SK-N-SH (cell line): Measurements from ENCODE around the gene PWWP2B. TPM values are rescaled to one million over a fixed set of nuclear protein-coding genes. Genes with fewer than 3 reads are reported as not detected.

ENCODE experiments used
- CTCF ChIA-PET: fragments of 300-600, 350-600 bp; formaldehyde crosslinking; extraction: SDS; loops from one replicate; lab custom pipeline; 2021; lab: Yijun Ruan, JAX
- POLR2A ChIA-PET: fragments of 350-600 bp; sonication (Branson Sonifier 250); formaldehyde crosslinking; extraction: SDS; loops from one replicate; lab custom pipeline; 2020; ENCODE audit warnings: antibody characterized with exemption, inconsistent platforms; lab: Yijun Ruan, JAX
- DNase-seq: peaks from one replicate; pipeline ENCODE4 v3.0.0; 2012
- H2AFZ ChIP-seq: fragments of 200-600 bp; sonication (generic); 2 replicates; pipeline ENCODE4 v1.8.1; 2016; ENCODE audit warnings: antibody characterized with exemption, mild to moderate bottlenecking, low read depth
- H3F3A ChIP-seq: fragments of 200-600 bp; sonication (generic); replicated peaks from 2 replicates; pipeline ENCODE3; 2016; ENCODE audit warnings: antibody characterized with exemption, mild to moderate bottlenecking; ENCODE audit not compliant: insufficient read depth
- H3K27ac ChIP-seq, 2 experiments: fragments of 200-500 bp in 1 of 2; fragments of 200-600 bp in 1 of 2; sonication (Bioruptor generic) in 1 of 2; sonication (generic), shearing (Covaris generic) in 1 of 2; 2 replicates each; pipeline versions ENCODE4 v1.5.1 to v1.6.1; 2014 to 2016; ENCODE audit warnings: low read depth in 2 of 2, inconsistent platforms in 1 of 2, low read length in 1 of 2, mild to moderate bottlenecking in 1 of 2, mixed read lengths in 1 of 2
- H3K27me3 ChIP-seq: fragments of 200-600 bp; sonication (generic), shearing (Covaris generic); 2 replicates; pipeline ENCODE4 v1.6.1; 2016; ENCODE audit warnings: mixed run types; ENCODE audit not compliant: insufficient read depth
- H3K36me3 ChIP-seq, 2 experiments: fragments of 200-500 bp in 1 of 2; fragments of 200-600 bp in 1 of 2; sonication (Bioruptor generic) in 1 of 2; sonication (generic) in 1 of 2; replicated peaks in 1 of 2; 2 replicates each; pipeline versions ENCODE3 to v1.5.1; 2014 to 2016; ENCODE audit warnings: low read length in 1 of 2, mild to moderate bottlenecking in 1 of 2; ENCODE audit not compliant: insufficient read depth in 2 of 2, control insufficient read depth in 1 of 2
- H3K4me1 ChIP-seq, 2 experiments: fragments of 200-500 bp in 1 of 2; fragments of 200-600 bp in 1 of 2; sonication (Bioruptor generic) in 1 of 2; sonication (generic), shearing (Covaris generic) in 1 of 2; 2 replicates each; pipeline versions ENCODE4 v1.5.1 to v1.6.1; 2014 to 2016; ENCODE audit warnings: low read depth in 1 of 2, low read length in 1 of 2, mixed run types in 1 of 2; ENCODE audit not compliant: insufficient read depth in 2 of 2, control insufficient read depth in 1 of 2
- H3K4me2 ChIP-seq: fragments of 200-600 bp; sonication (generic), shearing (Covaris generic); 2 replicates; pipeline ENCODE4 v1.6.1; 2017; ENCODE audit warnings: mixed run types
- H3K4me3 ChIP-seq, 2 experiments: fragments of 200-500 bp in 1 of 2; fragments of 200-600 bp in 1 of 2; sonication (Bioruptor generic) in 1 of 2; sonication (generic), shearing (Covaris generic) in 1 of 2; 2 replicates each; pipeline versions ENCODE4 v1.5.1 to v1.8.1; 2014 to 2016; ENCODE audit warnings: low read depth in 2 of 2, inconsistent platforms in 1 of 2, low read length in 1 of 2, mild to moderate bottlenecking in 1 of 2, mixed read lengths in 1 of 2, moderate library complexity in 1 of 2
- H3K79me2 ChIP-seq: fragments of 200-600 bp; sonication (generic); 2 replicates; pipeline ENCODE4 v1.8.1; 2017; ENCODE audit warnings: mild to moderate bottlenecking; ENCODE audit not compliant: insufficient read depth
- H3K9ac ChIP-seq: fragments of 200-600 bp; sonication (generic); 2 replicates; pipeline ENCODE4 v1.6.1; 2017; ENCODE audit warnings: mixed run types
- H3K9me2 ChIP-seq: fragments of 200-600 bp; sonication (generic); 2 replicates; pipeline ENCODE4 v1.6.1; 2017; ENCODE audit warnings: mixed run types
- H3K9me3 ChIP-seq: fragments of 200-600 bp; sonication (generic); 2 replicates; pipeline ENCODE4 v1.6.1; 2017; ENCODE audit warnings: mixed run types, mild to moderate bottlenecking, moderate library complexity
- H4K20me1 ChIP-seq: fragments of 200-600 bp; sonication (generic); 2 replicates; pipeline ENCODE4 v1.6.1; 2017; ENCODE audit warnings: mild to moderate bottlenecking, mixed run types; ENCODE audit not compliant: insufficient read depth
- ELF1 ChIP-seq: IDR thresholded peaks from 2 replicates; pipeline ENCODE4 v1.4.0; 2012
- EP300 ChIP-seq, 2 experiments: IDR thresholded peaks; 2 replicates each; pipeline versions ENCODE4 v1.4.0 to v1.6.1; 2012; ENCODE audit warnings: borderline replicate concordance in 1 of 2, low read depth in 1 of 2, low read length in 1 of 2
- FOSL2 ChIP-seq: IDR thresholded peaks from 2 replicates; pipeline ENCODE4 v1.4.0; 2012; ENCODE audit warnings: low read depth, mild to moderate bottlenecking, moderate library complexity, borderline replicate concordance
- FOXJ3 ChIP-seq: sonication (generic); formaldehyde crosslinking; IDR thresholded peaks from 2 replicates; pipeline ENCODE4 v1.5.1; 2020; ENCODE audit warnings: mild to moderate bottlenecking, missing genetic modification reagents
- GATA2 ChIP-seq: sonication (generic); formaldehyde crosslinking; IDR thresholded peaks from 2 replicates; pipeline ENCODE4 v1.5.0; 2020; ENCODE audit warnings: mild to moderate bottlenecking, missing genetic modification reagents
- MAX ChIP-seq: IDR thresholded peaks from 2 replicates; pipeline ENCODE4 v1.4.0; 2012; ENCODE audit warnings: low read depth
- MEF2A ChIP-seq: IDR thresholded peaks from 2 replicates; pipeline ENCODE4 v1.4.0; 2012; ENCODE audit warnings: low read depth, borderline replicate concordance
- NFIC ChIP-seq: IDR thresholded peaks from 2 replicates; pipeline ENCODE4 v1.4.0; 2012; ENCODE audit warnings: borderline replicate concordance
- NRF1 ChIP-seq: IDR thresholded peaks from 2 replicates; pipeline ENCODE4 v1.6.1; 2012; ENCODE audit warnings: low read depth, mild to moderate bottlenecking, low read length
- RCOR1 ChIP-seq: fragments of 150-350 bp; IDR thresholded peaks from 2 replicates; pipeline ENCODE4 v1.6.1; 2017; ENCODE audit warnings: antibody characterized with exemption, low read length
- RFX5 ChIP-seq: IDR thresholded peaks from 2 replicates; pipeline ENCODE4 v1.6.1; 2012; ENCODE audit warnings: mild to moderate bottlenecking, improper control_type of control experiment, low read length
- RXRA ChIP-seq: IDR thresholded peaks from 2 replicates; pipeline ENCODE4 v1.4.0; 2012; ENCODE audit warnings: low read depth, mild to moderate bottlenecking, borderline replicate concordance
- SIN3A ChIP-seq: IDR thresholded peaks from 2 replicates; pipeline ENCODE4 v1.6.1; 2012; ENCODE audit warnings: low read depth, mild to moderate bottlenecking, low read length, moderate library complexity, borderline replicate concordance
- TCF12 ChIP-seq: IDR thresholded peaks from 2 replicates; pipeline ENCODE4 v1.4.0; 2012
- TEAD4 ChIP-seq: IDR thresholded peaks from 2 replicates; pipeline ENCODE4 v1.4.0; 2012; ENCODE audit warnings: mild to moderate bottlenecking, borderline replicate concordance; ENCODE audit not compliant: insufficient read depth
- WGBS: methylation state at CpG from one replicate; pipeline ENCODE4 v1.1.6; 2017; ENCODE audit warnings: low lambda C conversion rate; 5-methylcytosine and 5-hydroxymethylcytosine counted together
- polyA plus RNA-seq, 3 experiments: library from polyadenylated mRNA; depleted of rRNA; stranded (reverse); fragments of >200 nt; gene quantifications; 2 replicates each; pipeline ENCODE4 v1.2.3, GENCODE V29; 2012
- TF ChIP-seq, protein P1 (sequence below): IDR thresholded peaks from 2 replicates; pipeline ENCODE4; 2012
- TF ChIP-seq, protein P2 (sequence below): fragments of 150-350 bp; IDR thresholded peaks from 2 replicates; pipeline ENCODE4 v1.6.1; 2016; ENCODE audit warnings: mild to moderate bottlenecking, low read depth, low read length

PWWP2B gene
- polyA plus RNA-seq, 1 of the 3 experiments (the other 2 are of a cell fraction): 2.4 TPM

GRCh38 chr10:132456881-132457280 lies 59.9 kb downstream of the PWWP2B start:
- Histone ChIP-seq H3K36me3 (no peaks in the 10 kb centered on the region), H3K9me3 (no peaks in the 10 kb centered on the region), H3F3A (no peaks in the 10 kb centered on the region), H3K4me1 (peaks cover 0 to 13% of the 10 kb centered on the region in 2 experiments; a peak in 1 of 4 replicates), H3K27ac (no peak overlapping the region), H3K4me2 (no peak overlapping the region), H3K9me2 (no peaks in the 10 kb centered on the region), H3K27me3 (no peaks in the 10 kb centered on the region), H2AFZ (no peak overlapping the region), H3K9ac (no peak overlapping the region), H3K4me3 (no peak overlapping the region), H4K20me1 (no peaks in the 10 kb centered on the region), H3K79me2 (no peaks in the 10 kb centered on the region)
- ChIA-PET POLR2A (no interaction called here), CTCF (interaction anchor here (0.6 to 2.4 kb wide), 6 partner anchors 85 to 234 kb away, joined by 3 to 8 read pairs (median 4); no protein-coding TSS in a partner anchor)
- TF ChIP-seq MAX (no peak), TCF12 (no peak), GATA2 (CRISPR knock-in tag) (no peak), RFX5 (no peak), TEAD4 (no peak), MEF2A (no peak), ELF1 (no peak), NFIC (no peak), RXRA (no peak), FOSL2 (no peak), NRF1 (no peak), FOXJ3 (CRISPR knock-in tag) (no peak), RCOR1 (no peak), SIN3A (no peak), EP300 (IDR thresholded peaks at IDR 0.05; ENCODE audit: borderline replicate concordance in 1 of 2, low read depth in 1 of 2, low read length in 1 of 2) (no peak)
- TF ChIP-seq, protein P1, sequence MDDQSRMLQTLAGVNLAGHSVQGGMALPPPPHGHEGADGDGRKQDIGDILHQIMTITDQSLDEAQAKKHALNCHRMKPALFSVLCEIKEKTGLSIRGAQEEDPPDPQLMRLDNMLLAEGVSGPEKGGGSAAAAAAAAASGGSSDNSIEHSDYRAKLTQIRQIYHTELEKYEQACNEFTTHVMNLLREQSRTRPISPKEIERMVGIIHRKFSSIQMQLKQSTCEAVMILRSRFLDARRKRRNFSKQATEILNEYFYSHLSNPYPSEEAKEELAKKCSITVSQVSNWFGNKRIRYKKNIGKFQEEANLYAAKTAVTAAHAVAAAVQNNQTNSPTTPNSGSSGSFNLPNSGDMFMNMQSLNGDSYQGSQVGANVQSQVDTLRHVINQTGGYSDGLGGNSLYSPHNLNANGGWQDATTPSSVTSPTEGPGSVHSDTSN: no peak
- TF ChIP-seq, protein P2, sequence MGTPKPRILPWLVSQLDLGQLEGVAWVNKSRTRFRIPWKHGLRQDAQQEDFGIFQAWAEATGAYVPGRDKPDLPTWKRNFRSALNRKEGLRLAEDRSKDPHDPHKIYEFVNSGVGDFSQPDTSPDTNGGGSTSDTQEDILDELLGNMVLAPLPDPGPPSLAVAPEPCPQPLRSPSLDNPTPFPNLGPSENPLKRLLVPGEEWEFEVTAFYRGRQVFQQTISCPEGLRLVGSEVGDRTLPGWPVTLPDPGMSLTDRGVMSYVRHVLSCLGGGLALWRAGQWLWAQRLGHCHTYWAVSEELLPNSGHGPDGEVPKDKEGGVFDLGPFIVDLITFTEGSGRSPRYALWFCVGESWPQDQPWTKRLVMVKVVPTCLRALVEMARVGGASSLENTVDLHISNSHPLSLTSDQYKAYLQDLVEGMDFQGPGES: no peak
- DNase-seq: no peak
- WGBS: 74% methylated on average over 9 of the region's 9 CpGs
